H1 (cell line): ENCODE results near the gene HS3ST6. TPM values are rescaled to one million over a fixed set of nuclear protein-coding genes. Genes with fewer than 3 reads are reported as not detected.

ENCODE experiments used
- TAF7 ChIP-seq: optimal IDR thresholded peaks from 2 replicates; pipeline ENCODE3; 2011; ENCODE audit warnings: low read depth, mild to moderate bottlenecking, inconsistent platforms, low read length, moderate library complexity, borderline replicate concordance
- polyA plus RNA-seq, 7 experiments: library from polyadenylated mRNA; depleted of rRNA in 3 of 7; stranded (reverse) in 5 of 7; unstranded in 2 of 7; fragments of >200 nt in 5 of 7; fragments of 200-250 nt in 2 of 7; gene quantifications; 1 replicate in 5 of 7; 2 replicates in 1 of 7; 4 replicates in 1 of 7; pipeline versions ENCODE4 v1.2.1 to v1.2.3, GENCODE V29; 2011 to 2013; ENCODE audit warnings: missing spikeins in 2 of 7, mixed read lengths in 2 of 7
- total RNA-seq: library from RNA; stranded (reverse); fragmentation: NEBNext Ultra II Directional; extraction: Animal tissue kit (Norgen Biotek cat#: 25700); gene quantifications from 2 replicates; pipeline ENCODE4 v1.2.1, GENCODE V29; 2021

Gene HS3ST6
- total and polyA plus RNA-seq, 2 of the 8 experiments (the other 6 are each of a cell fraction or from before 2014, with no cell fraction given): 0.36 to 0.39 TPM

GRCh38 chr16:1918351-1919326 lies at the start of gene HS3ST6 (continued):
- no peak for TF ChIP-seq TAF7
